ENCODE measurements around the gene CBFA2T3.

CBFA2T3 gene

GRCh38 chr16:88885693-88886280 lies 91.2 kb downstream of the CBFA2T3 start:
- no peaks in the 10 kb centered on the region for H3K27me3 ChIP-seq (ENCODE audit: low read depth, low read length)
- H3K9me3 ChIP-seq (ENCODE audit: insufficient read depth, low read length), result no peaks in the 10 kb centered on the region
- H3K9ac ChIP-seq (ENCODE audit: low read length), result no peak overlapping the region
- H3K4me1 ChIP-seq (ENCODE audit: low read length), result no peaks in the 10 kb centered on the region
- peaks cover 63% of the 10 kb centered on the region for H3K36me3 ChIP-seq (replicated peaks; ENCODE audit: low read depth, low read length)
- H3K27ac ChIP-seq (ENCODE audit: low read length), result no peak overlapping the region
- TF ChIP-seq EZH2phosphoT487 (IDR thresholded peaks at IDR 0.05; ENCODE audit: low read depth), result no peak
- TF ChIP-seq CTCF (IDR thresholded peaks at IDR 0.05; ENCODE audit: low read depth, low read length), result no peak
- no peak overlapping the region for H3K4me3 ChIP-seq (ENCODE audit: low read length)
- no peak overlapping the region for H2AFZ ChIP-seq (ENCODE audit: low read depth, low read length)
- H4K20me1 ChIP-seq (ENCODE audit: insufficient read depth, low read length), result no peaks in the 10 kb centered on the region
- H3K4me2 ChIP-seq (ENCODE audit: low read length), result no peak overlapping the region
- no peaks in the 10 kb centered on the region for H3K79me2 ChIP-seq (ENCODE audit: low read length)

- TF ChIP-seq CTCF (IDR thresholded peaks at IDR 0.05; ENCODE audit: low read depth, low read length), result no peak
- no peak for TF ChIP-seq EZH2phosphoT487 (IDR thresholded peaks at IDR 0.05; ENCODE audit: low read depth)
- H3K36me3 ChIP-seq (replicated peaks; ENCODE audit: low read depth, low read length), result peaks cover 62% of the 10 kb centered on the region
- no peaks in the 10 kb centered on the region for H3K4me1 ChIP-seq (ENCODE audit: low read length)
- H3K79me2 ChIP-seq (ENCODE audit: low read length), result no peaks in the 10 kb centered on the region
- H3K4me2 ChIP-seq (ENCODE audit: low read length), result no peak overlapping the region
- no peaks in the 10 kb centered on the region for H3K27me3 ChIP-seq (ENCODE audit: low read depth, low read length)
- no peak overlapping the region for H3K27ac ChIP-seq (ENCODE audit: low read length)
- no peak overlapping the region for H3K9ac ChIP-seq (ENCODE audit: low read length)
- no peak overlapping the region for H2AFZ ChIP-seq (ENCODE audit: low read depth, low read length)
- no peaks in the 10 kb centered on the region for H4K20me1 ChIP-seq (ENCODE audit: insufficient read depth, low read length)
- no peaks in the 10 kb centered on the region for H3K9me3 ChIP-seq (ENCODE audit: insufficient read depth, low read length)
- no peak overlapping the region for H3K4me3 ChIP-seq (ENCODE audit: low read length)
These were observed 92.3 kb downstream of the CBFA2T3 start for GRCh38 chr16:88884569-88885271.

GRCh38 chr16:88883946-88884345 lies 93.1 kb downstream of the CBFA2T3 start:
- no peaks in the 10 kb centered on the region for H3K9me3 ChIP-seq (ENCODE audit: insufficient read depth, low read length)
- peaks cover 68% of the 10 kb centered on the region for H3K36me3 ChIP-seq (replicated peaks; ENCODE audit: low read depth, low read length)
- no peak overlapping the region for H3K4me2 ChIP-seq (ENCODE audit: low read length)
- H2AFZ ChIP-seq (ENCODE audit: low read depth, low read length), result no peak overlapping the region
- no peaks in the 10 kb centered on the region for H3K27me3 ChIP-seq (ENCODE audit: low read depth, low read length)
- no peak overlapping the region for H3K9ac ChIP-seq (ENCODE audit: low read length)
- no peak for TF ChIP-seq CTCF (IDR thresholded peaks at IDR 0.05; ENCODE audit: low read depth, low read length)
- TF ChIP-seq EZH2phosphoT487 (IDR thresholded peaks at IDR 0.05; ENCODE audit: low read depth), result no peak
- H3K27ac ChIP-seq (ENCODE audit: low read length), result no peak overlapping the region
- H3K79me2 ChIP-seq (ENCODE audit: low read length), result no peaks in the 10 kb centered on the region
- no peaks in the 10 kb centered on the region for H4K20me1 ChIP-seq (ENCODE audit: insufficient read depth, low read length)
- no peak overlapping the region for H3K4me3 ChIP-seq (ENCODE audit: low read length)
- H3K4me1 ChIP-seq (ENCODE audit: low read length), result no peaks in the 10 kb centered on the region

GRCh38 chr16:88883117-88883895 lies 93.7 kb downstream of the CBFA2T3 start:
- no peaks in the 10 kb centered on the region for H4K20me1 ChIP-seq (ENCODE audit: insufficient read depth, low read length)
- H3K79me2 ChIP-seq (ENCODE audit: low read length), result no peaks in the 10 kb centered on the region
- TF ChIP-seq EZH2phosphoT487 (IDR thresholded peaks at IDR 0.05; ENCODE audit: low read depth), result no peak
- TF ChIP-seq CTCF (IDR thresholded peaks at IDR 0.05; ENCODE audit: low read depth, low read length), result no peak
- no peak overlapping the region for H3K9ac ChIP-seq (ENCODE audit: low read length)
- H3K9me3 ChIP-seq (ENCODE audit: insufficient read depth, low read length), result no peaks in the 10 kb centered on the region
- peaks cover 69% of the 10 kb centered on the region for H3K36me3 ChIP-seq (replicated peaks; ENCODE audit: low read depth, low read length)
- no peak overlapping the region for H2AFZ ChIP-seq (ENCODE audit: low read depth, low read length)
- no peak overlapping the region for H3K4me2 ChIP-seq (ENCODE audit: low read length)
- H3K27ac ChIP-seq (ENCODE audit: low read length), result no peak overlapping the region
- no peak overlapping the region for H3K4me3 ChIP-seq (ENCODE audit: low read length)
- H3K4me1 ChIP-seq (ENCODE audit: low read length), result no peaks in the 10 kb centered on the region
- no peaks in the 10 kb centered on the region for H3K27me3 ChIP-seq (ENCODE audit: low read depth, low read length)
